HepG2 (cell line): ENCODE data around the gene CACNG7. TPM values are rescaled to one million over a fixed set of nuclear protein-coding genes. Genes with fewer than 3 reads are reported as not detected.

Experiments
- ATAC-seq: fragments of 200-7000 bp; cut with Tn5 transposase; 3 replicates; pipeline ENCODE4 v1.9.1; 2020; ENCODE audit warnings: mild to moderate bottlenecking, moderate library complexity
- BruUV-seq: library from RNA; stranded (reverse); fragments of 400-500 nt; replicated peaks from 2 replicates; lab custom pipeline; 2021; lab: Mats Ljungman, UMichigan
- CTCF ChIA-PET: fragments of 300-600 bp; formaldehyde crosslinking; extraction: SDS; loops from one replicate; lab custom pipeline; 2021; ENCODE audit warnings: low total read pairs, inconsistent platforms, low intra/inter-chr PET ratio; lab: Yijun Ruan, JAX
- POLR2A ChIA-PET: fragments of 350-600 bp; sonication (Branson Sonifier 250); formaldehyde crosslinking; loops from one replicate; lab custom pipeline; 2020; ENCODE audit warnings: antibody characterized with exemption, inconsistent platforms; lab: Yijun Ruan, JAX
- DNase-seq: peaks from one replicate; pipeline ENCODE4 v3.0.0-alpha.2; 2015; ENCODE audit warnings: low spot score
- FAIRE-seq: peaks from 3 replicates; lab custom pipeline; 2011; peaks lifted over from hg19 to GRCh38; lab: Jason Lieb, UNC
- H2AFZ ChIP-seq: one replicate; pipeline ENCODE4 v1.6.1; 2011; ENCODE audit warnings: low read length, inconsistent platforms
- H3K27ac ChIP-seq: fragments of 300-600 bp; 3 replicates; pipeline ENCODE4 v1.8.0; 2011; ENCODE audit warnings: mixed run types, mild to moderate bottlenecking, mixed read lengths, low read length, inconsistent platforms; ENCODE audit not compliant: insufficient read depth; ENCODE audit errors: extremely low read length
- H3K27me3 ChIP-seq, 2 experiments: fragments of 200-600 bp in 1 of 2; 2 replicates in 1 of 2; 3 replicates in 1 of 2; pipeline versions ENCODE4 v1.6.0 to v1.8.0; 2011; ENCODE audit warnings: low read length in 2 of 2, mild to moderate bottlenecking in 2 of 2, moderate library complexity in 2 of 2, inconsistent platforms in 1 of 2; ENCODE audit not compliant: insufficient read depth in 2 of 2, control insufficient read depth in 1 of 2
- H3K36me3 ChIP-seq, 2 experiments: fragments of 200-600 bp in 1 of 2; replicated peaks in 1 of 2; 2 replicates in 1 of 2; 3 replicates in 1 of 2; pipeline versions ENCODE4 v1.5.1 to v1.8.0; 2011; ENCODE audit warnings: low read length in 2 of 2, inconsistent platforms in 1 of 2; ENCODE audit not compliant: insufficient read depth in 2 of 2, control insufficient read depth in 1 of 2
- H3K4me1 ChIP-seq: 2 replicates; pipeline ENCODE4 v1.5.1; 2012; ENCODE audit warnings: low read length, inconsistent platforms; ENCODE audit not compliant: insufficient read depth
- H3K4me2 ChIP-seq: 2 replicates; pipeline ENCODE4 v1.6.0; 2011; ENCODE audit warnings: low read depth, low read length, inconsistent platforms
- H3K4me3 ChIP-seq, 3 experiments: fragments of 200-600 bp in 1 of 3; sonication (generic), shearing (Covaris generic) in 1 of 3; replicated peaks in 1 of 3; 2 replicates each; pipeline ENCODE4 v1.5.1; 2011 to 2016; ENCODE audit warnings: low read length in 3 of 3, inconsistent platforms in 2 of 3, low read depth in 2 of 3, mild to moderate bottlenecking in 2 of 3, control low read depth in 1 of 3, mixed read lengths in 1 of 3; ENCODE audit not compliant: insufficient read depth in 1 of 3
- H3K79me2 ChIP-seq: one replicate; pipeline ENCODE4 v1.6.1; 2011; ENCODE audit warnings: low read length, inconsistent platforms; ENCODE audit not compliant: insufficient read depth
- H3K9ac ChIP-seq: 2 replicates; pipeline ENCODE4 v1.6.0; 2011; ENCODE audit warnings: mild to moderate bottlenecking, low read depth, low read length, inconsistent platforms; ENCODE audit not compliant: insufficient read depth
- H3K9me3 ChIP-seq: 2 replicates; pipeline ENCODE4 v1.5.1; 2012; ENCODE audit warnings: mild to moderate bottlenecking, low read length
- H4K20me1 ChIP-seq: 2 replicates; pipeline ENCODE4 v1.6.0; 2011; ENCODE audit warnings: inconsistent platforms, mild to moderate bottlenecking, low read length, moderate library complexity; ENCODE audit not compliant: insufficient read depth
- HNF1A ChIP-seq, 2 experiments: sonication (generic) in 1 of 2; formaldehyde crosslinking in 1 of 2; IDR thresholded peaks; 2 replicates each; pipeline versions ENCODE4 v1.4.0 to v1.6.1; 2016 to 2020; ENCODE audit warnings: borderline replicate concordance in 1 of 2, low read depth in 1 of 2, mild to moderate bottlenecking in 1 of 2, missing genetic modification reagents in 1 of 2
- HNRNPH1 ChIP-seq: fragments of 200-400 bp; formaldehyde crosslinking; optimal IDR thresholded peaks from 2 replicates; pipeline ENCODE3; 2017; ENCODE audit warnings: mild to moderate bottlenecking, low read depth, low read length
- KAT8 ChIP-seq: IDR thresholded peaks from 2 replicates; pipeline ENCODE4 v1.6.1; 2016; ENCODE audit warnings: missing genetic modification reagents, missing compliant biosample characterization
- WIZ ChIP-seq: sonication (generic); formaldehyde crosslinking; IDR thresholded peaks from 2 replicates; pipeline ENCODE4 v1.5.1; 2020; ENCODE audit warnings: mild to moderate bottlenecking, missing genetic modification reagents
- ZBTB46 ChIP-seq: sonication (generic); formaldehyde crosslinking; IDR thresholded peaks from 2 replicates; pipeline ENCODE4 v1.4.0; 2020; ENCODE audit warnings: mild to moderate bottlenecking, missing genetic modification reagents, borderline replicate concordance
- ZFAT ChIP-seq: sonication (generic); formaldehyde crosslinking; conservative IDR thresholded peaks from 2 replicates; pipeline ENCODE4 v1.8.1; 2023; ENCODE audit warnings: missing genetic modification reagents, inconsistent platforms
- ZNF367 ChIP-seq: sonication (generic); formaldehyde crosslinking; IDR thresholded peaks from 2 replicates; pipeline ENCODE4 v1.4.0; 2020; ENCODE audit warnings: missing genetic modification reagents, borderline replicate concordance
- ZNF772 ChIP-seq: sonication (generic); formaldehyde crosslinking; IDR thresholded peaks from 2 replicates; pipeline ENCODE4 v1.5.0; 2020; ENCODE audit warnings: mild to moderate bottlenecking, missing genetic modification reagents
- ZNF883 ChIP-seq: sonication (generic); formaldehyde crosslinking; IDR thresholded peaks from 2 replicates; pipeline ENCODE4 v1.5.1; 2020; ENCODE audit warnings: mild to moderate bottlenecking, missing genetic modification reagents; ENCODE audit errors: not compliant biosample characterization
- ZSCAN9 ChIP-seq: IDR thresholded peaks from 2 replicates; pipeline ENCODE4 v1.6.1; 2016; ENCODE audit warnings: borderline replicate concordance
- WGBS: methylation state at CpG from one replicate; pipeline ENCODE4 v1.1.6; 2017; ENCODE audit warnings: low lambda C conversion rate; 5-methylcytosine and 5-hydroxymethylcytosine counted together
- in situ Hi-C: cut with HindIII; loops from 2 replicates; pipeline ENCODE4 v1.10.0; 2017; ENCODE audit warnings: low pct_unique_long_range_greater_than_20kb; ENCODE audit not compliant: extremely low pct_ligation_motif_present
- intact Hi-C: fragments of 100-400 bp; cut with micrococcal nuclease; formaldehyde crosslinking; loops from one replicate; pipeline ENCODE4 v1.10.0; 2022; ENCODE audit not compliant: unreplicated experiment
- polyA plus RNA-seq, 8 experiments: library from polyadenylated mRNA; depleted of rRNA in 3 of 8; stranded (reverse) in 7 of 8; unstranded in 1 of 8; fragments of >200 nt; fragmentation: Illumina TruSeq in 4 of 8; extraction: Trizol in 4 of 8; gene quantifications; 2 replicates each; pipeline versions ENCODE4 v1.2.1 to v1.2.3, GENCODE V29; 2011 to 2016; ENCODE audit warnings: low read depth in 4 of 8, missing spikeins in 1 of 8, mixed read lengths in 1 of 8; ENCODE audit not compliant: insufficient read depth in 1 of 8
- total RNA-seq, 5 experiments: library from RNA; depleted of rRNA; stranded (reverse); fragments of >200 nt; fragmentation: Illumina TruSeq; extraction: Trizol; gene quantifications; 2 replicates each; pipeline ENCODE4 v1.2.3, GENCODE V29; 2016; ENCODE audit warnings: low read depth in 1 of 5

Gene CACNG7
- total and polyA plus RNA-seq, 2 of the 13 experiments (the other 11 are each of a cell fraction or from before 2014, with no cell fraction given): not detected

- CTCF ChIA-PET: no interaction called here
- no TSS peak for BruUV-seq
- WGBS: 42% methylated on average over 7 of the region's 8 CpGs
- Histone ChIP-seq H3K36me3 (no peaks in the 10 kb centered on the region), H2AFZ (no peak overlapping the region), H3K4me2 (no peak overlapping the region), H3K79me2 (no peaks in the 10 kb centered on the region), H3K9ac (no peak overlapping the region), H3K4me3 (no peak overlapping the region), H4K20me1 (no peaks in the 10 kb centered on the region), H3K4me1 (no peaks in the 10 kb centered on the region), H3K27ac (no peak overlapping the region), H3K27me3 (peaks cover 0 to 18% of the 10 kb centered on the region in 2 experiments; a peak in 3 of 5 replicates), H3K9me3 (no peaks in the 10 kb centered on the region)
- FAIRE-seq (no peak), ATAC-seq (no peak), DNase-seq (no peak)
- intact Hi-C loops (no loop called here), in situ Hi-C loops (no loop called here)
- TF ChIP-seq ZNF883 (CRISPR knock-in tag): no peak
- no peak for TF ChIP-seq HNRNPH1
- no peak for TF ChIP-seq ZSCAN9 (CRISPR knock-in tag)
- no peak for TF ChIP-seq ZNF367 (CRISPR knock-in tag)
- TF ChIP-seq KAT8: no peak
- TF ChIP-seq ZBTB46: no peak
- TF ChIP-seq ZNF772 (CRISPR knock-in tag): no peak
- no peak for TF ChIP-seq ZFAT (CRISPR knock-in tag)
- TF ChIP-seq HNF1A (IDR thresholded peaks at IDR 0.05; ENCODE audit: low read depth): no peak
- TF ChIP-seq HNF1A (CRISPR knock-in tag; IDR thresholded peaks at IDR 0.05; ENCODE audit: borderline replicate concordance): no peak
- TF ChIP-seq WIZ (CRISPR knock-in tag): no peak
- POLR2A ChIA-PET: no interaction called here
These were observed 44.3 kb downstream of the CACNG7 start for GRCh38 chr19:53953383-53953782.
